Calu3 (cell line): ENCODE data around the gene DPRX. TPM values are rescaled to one million over a fixed set of nuclear protein-coding genes. Genes with fewer than 3 reads are reported as not detected.
"Not testable (repeated sequence)": the region's sequence is repeated elsewhere in the genome, so short reads cannot be mapped to it uniquely, and the experiment has no call there.

Experiments
- BruUV-seq: library from RNA; stranded (reverse); fragments of 400-500 nt; replicated peaks from 2 replicates; lab custom pipeline; 2021; lab: Mats Ljungman, UMichigan
- CTCF ChIA-PET: fragments of 300-600 bp; sonication (Branson Sonifier 250); formaldehyde crosslinking; loops from one replicate; lab custom pipeline; 2022; ENCODE audit warnings: antibody characterized with exemption; lab: Charles Lee
- DNase-seq: peaks from one replicate; pipeline ENCODE4 v3.0.0; 2022
- H3K27ac Mint-ChIP-seq: one replicate; pipeline ENCODE4 v1.8.0; 2022; ENCODE audit warnings: mixed read lengths; ENCODE audit not compliant: unreplicated experiment
- H3K27me3 Mint-ChIP-seq: one replicate; pipeline ENCODE4 v1.8.0; 2022; ENCODE audit warnings: mixed read lengths; ENCODE audit not compliant: unreplicated experiment
- H3K36me3 Mint-ChIP-seq: one replicate; pipeline ENCODE4 v1.8.0; 2022; ENCODE audit warnings: mild to moderate bottlenecking, moderate library complexity, mixed read lengths; ENCODE audit not compliant: insufficient read depth, unreplicated experiment
- H3K4me1 Mint-ChIP-seq: one replicate; pipeline ENCODE4 v1.8.0; 2022; ENCODE audit warnings: mild to moderate bottlenecking, low read depth, mixed read lengths; ENCODE audit not compliant: unreplicated experiment
- H3K4me3 Mint-ChIP-seq: one replicate; pipeline ENCODE4 v1.8.0; 2022; ENCODE audit warnings: mild to moderate bottlenecking, low read depth, moderate library complexity, mixed read lengths; ENCODE audit not compliant: unreplicated experiment
- H3K9me3 Mint-ChIP-seq: one replicate; pipeline ENCODE4 v1.8.0; 2022; ENCODE audit warnings: low read depth, mixed read lengths; ENCODE audit not compliant: unreplicated experiment
- intact Hi-C: fragments of 100-400 bp; cut with micrococcal nuclease; formaldehyde crosslinking; loops from one replicate; pipeline ENCODE4 v1.10.0; 2022; ENCODE audit not compliant: unreplicated experiment
- microRNA-seq: library from miRNA; unstranded; fragments of <30 nt; microRNA quantifications from one replicate; pipeline ENCODE4 v1.2.0, GENCODE V29; 2022
- total RNA-seq: library from RNA; stranded (reverse); gene quantifications from 2 replicates; pipeline ENCODE4 v1.2.3, GENCODE V29; 2022
- TF ChIP-seq, protein P1 (sequence below): fragments of 200-600 bp; IDR thresholded peaks from one replicate; pipeline ENCODE4 v1.8.0; 2022; ENCODE audit warnings: antibody characterized with exemption; ENCODE audit not compliant: unreplicated experiment

The DPRX gene
- total RNA-seq, 1 experiment from 2014 or later = not detected

DNA sequence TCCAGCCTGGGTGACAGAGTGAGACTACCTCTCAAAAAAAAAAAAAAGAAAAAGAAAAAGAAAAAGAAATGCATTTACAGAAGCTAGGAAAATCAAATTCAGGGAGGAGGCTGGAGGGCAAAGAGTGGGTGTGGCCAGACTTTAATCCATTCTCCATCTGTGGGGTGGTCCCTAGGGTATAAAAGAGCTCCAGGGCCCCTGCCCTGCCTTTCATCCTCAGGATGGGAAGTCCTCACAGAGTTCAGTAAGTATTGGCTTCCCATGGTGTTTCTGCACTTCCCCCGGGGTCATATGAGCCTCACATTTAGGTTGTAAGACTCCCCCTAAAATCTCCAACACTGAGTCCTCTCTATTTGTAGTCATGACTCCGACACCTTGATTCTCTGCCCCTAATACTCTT lies 33.0 kb downstream of the DPRX start:
- no TSS peak for BruUV-seq
- intact Hi-C loops = no loop called here
- Mint-ChIP-seq H3K4me3 (no peak overlapping the region), H3K27ac (no peak overlapping the region), H3K27me3 (no peaks in the 10 kb centered on the region), H3K9me3 (peaks cover 4% of the 10 kb centered on the region), H3K36me3 (no peaks in the 10 kb centered on the region), H3K4me1 (no peaks in the 10 kb centered on the region)
- TF ChIP-seq, protein P1, sequence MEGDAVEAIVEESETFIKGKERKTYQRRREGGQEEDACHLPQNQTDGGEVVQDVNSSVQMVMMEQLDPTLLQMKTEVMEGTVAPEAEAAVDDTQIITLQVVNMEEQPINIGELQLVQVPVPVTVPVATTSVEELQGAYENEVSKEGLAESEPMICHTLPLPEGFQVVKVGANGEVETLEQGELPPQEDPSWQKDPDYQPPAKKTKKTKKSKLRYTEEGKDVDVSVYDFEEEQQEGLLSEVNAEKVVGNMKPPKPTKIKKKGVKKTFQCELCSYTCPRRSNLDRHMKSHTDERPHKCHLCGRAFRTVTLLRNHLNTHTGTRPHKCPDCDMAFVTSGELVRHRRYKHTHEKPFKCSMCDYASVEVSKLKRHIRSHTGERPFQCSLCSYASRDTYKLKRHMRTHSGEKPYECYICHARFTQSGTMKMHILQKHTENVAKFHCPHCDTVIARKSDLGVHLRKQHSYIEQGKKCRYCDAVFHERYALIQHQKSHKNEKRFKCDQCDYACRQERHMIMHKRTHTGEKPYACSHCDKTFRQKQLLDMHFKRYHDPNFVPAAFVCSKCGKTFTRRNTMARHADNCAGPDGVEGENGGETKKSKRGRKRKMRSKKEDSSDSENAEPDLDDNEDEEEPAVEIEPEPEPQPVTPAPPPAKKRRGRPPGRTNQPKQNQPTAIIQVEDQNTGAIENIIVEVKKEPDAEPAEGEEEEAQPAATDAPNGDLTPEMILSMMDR = no peak
- no peak for DNase-seq
- CTCF ChIA-PET = interaction anchor here (0.6 kb wide), 1 partner anchor 41 kb away, joined by 3 read pairs; no protein-coding TSS in a partner anchor

DNA sequence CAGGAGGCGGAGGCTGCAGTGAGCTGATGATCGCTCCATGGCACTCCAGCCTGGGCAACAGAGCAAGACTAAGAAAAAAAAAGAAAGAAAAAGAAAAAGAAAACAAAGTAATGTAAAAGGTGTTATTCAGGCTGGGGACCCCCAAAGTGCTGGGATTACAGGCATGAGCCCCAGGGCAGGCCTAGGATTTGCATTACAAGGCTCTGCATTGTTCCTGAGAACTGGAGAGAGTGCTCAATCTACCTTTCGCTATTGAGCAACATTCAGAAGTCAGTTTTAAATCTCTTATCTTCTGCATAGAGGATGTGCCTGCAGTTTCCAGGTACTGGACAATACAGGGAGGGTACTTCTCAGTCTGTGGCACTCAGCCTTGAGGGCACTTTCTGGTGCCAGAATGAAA lies 34.5 kb downstream of the DPRX start:
- H3K9me3 Mint-ChIP-seq, H3K27me3 Mint-ChIP-seq, CTCF ChIA-PET, H3K4me3 Mint-ChIP-seq, H3K36me3 Mint-ChIP-seq, H3K27ac Mint-ChIP-seq, BruUV-seq, DNase-seq, intact Hi-C loops, H3K4me1 Mint-ChIP-seq: not testable (repeated sequence)

DNA sequence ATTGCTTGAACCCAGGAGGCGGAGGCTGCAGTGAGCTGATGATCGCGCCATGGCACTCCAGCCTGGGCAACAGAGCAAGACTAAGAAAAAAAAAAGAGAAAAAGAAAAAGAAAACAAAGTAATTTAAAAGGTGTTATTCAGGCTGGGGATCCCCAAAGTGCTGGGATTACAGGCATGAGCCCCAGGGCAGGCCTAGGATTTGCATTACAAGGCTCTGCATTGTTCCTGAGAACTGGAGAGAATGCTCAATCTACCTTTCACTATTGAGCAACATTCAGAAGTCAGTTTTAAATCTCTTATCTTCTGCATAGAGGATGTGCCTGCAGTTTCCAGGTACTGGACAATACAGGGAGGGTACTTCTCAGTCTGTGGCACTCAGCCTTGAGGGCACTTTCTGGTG lies 37.0 kb downstream of the DPRX start:
- CTCF ChIA-PET, H3K4me3 Mint-ChIP-seq, H3K9me3 Mint-ChIP-seq, H3K36me3 Mint-ChIP-seq, H3K27me3 Mint-ChIP-seq, H3K4me1 Mint-ChIP-seq, BruUV-seq, intact Hi-C loops, H3K27ac Mint-ChIP-seq, DNase-seq: not testable (repeated sequence)

DNA sequence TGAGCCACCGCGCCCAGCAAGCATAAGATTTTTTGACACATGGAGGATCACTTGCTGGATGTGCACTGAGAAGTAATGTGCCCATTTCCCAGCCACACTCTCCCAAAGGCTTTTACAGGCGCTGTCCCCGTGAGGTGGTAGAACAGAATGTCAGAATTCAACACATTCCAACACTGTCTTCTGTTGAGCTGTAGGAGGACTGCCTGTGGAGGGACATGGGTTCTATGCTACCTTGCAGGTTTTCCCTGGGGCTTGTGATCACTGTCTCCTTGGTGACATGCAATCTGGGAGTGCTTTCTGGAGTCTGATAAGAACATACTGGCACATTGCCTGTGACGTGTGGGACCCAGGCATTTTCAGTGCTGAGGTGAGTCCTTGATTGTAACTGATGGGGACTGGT lies 38.5 kb downstream of the DPRX start:
- H3K27ac Mint-ChIP-seq = no peak overlapping the region
- no TSS peak for BruUV-seq
- no peak overlapping the region for H3K4me3 Mint-ChIP-seq

DNA sequence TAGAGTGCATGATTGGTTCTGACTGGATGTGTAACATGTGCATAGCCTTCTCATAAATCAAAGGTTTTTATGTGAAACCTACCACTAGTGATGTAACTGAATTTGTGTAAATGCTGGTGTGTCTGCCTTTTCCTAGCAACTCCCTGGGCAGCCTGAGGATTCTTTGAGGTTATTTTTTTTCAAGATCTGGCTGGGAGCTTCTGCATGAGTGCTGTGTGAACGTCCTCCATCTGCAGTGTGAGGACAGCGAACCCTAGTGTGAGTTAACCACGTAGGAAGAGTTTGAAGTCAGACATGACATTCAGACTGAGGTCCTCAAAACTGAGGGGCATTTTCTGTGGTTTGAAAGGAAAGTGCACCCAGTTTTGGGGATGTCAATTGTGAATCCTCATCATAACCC lies 39.9 kb downstream of the DPRX start:
- H3K36me3 Mint-ChIP-seq = no peaks in the 10 kb centered on the region
- no peaks in the 10 kb centered on the region for H3K27me3 Mint-ChIP-seq
- CTCF ChIA-PET = no interaction called here
- DNase-seq = no peak
- intact Hi-C loops = no loop called here
- TF ChIP-seq, protein P1 = no peak
- H3K4me3 Mint-ChIP-seq = no peak overlapping the region
- H3K27ac Mint-ChIP-seq = no peak overlapping the region
- H3K9me3 Mint-ChIP-seq = peaks cover 14% of the 10 kb centered on the region
- H3K4me1 Mint-ChIP-seq = no peaks in the 10 kb centered on the region
- BruUV-seq = no TSS peak

More for the DNA sequence above, 38.5 kb downstream of the DPRX start:
- CTCF ChIA-PET = interaction anchor here (0.7 kb wide), 1 partner anchor 381 kb away, joined by 3 read pairs; no protein-coding TSS in a partner anchor
- H3K27me3 Mint-ChIP-seq = no peaks in the 10 kb centered on the region
- no peak for DNase-seq
- no peaks in the 10 kb centered on the region for H3K36me3 Mint-ChIP-seq
- TF ChIP-seq, protein P1 = no peak
- peaks cover 12% of the 10 kb centered on the region for H3K9me3 Mint-ChIP-seq
- no peaks in the 10 kb centered on the region for H3K4me1 Mint-ChIP-seq
- intact Hi-C loops = no loop called here

Small RNA genes lying within 50 kb of the gene (microRNA-seq; reads per million reads assigned to microRNA genes)
- gene MIR1323 (not detected), gene MIR498 (not detected), gene MIR512-1 (not detected), gene MIR512-2 (not detected), gene MIR515-1 (not detected), gene MIR515-2 (not detected), gene MIR519C (not detected), gene MIR519E (not detected), gene MIR520E (not detected), gene MIR520F (not detected)

Other genes with a start within 250 kb of the DPRX start
- gene ZNF765, start 236.8 kb upstream of the DPRX start, total RNA-seq = 13.1 and 14.8 TPM in 2 replicates
- 10.6 and 11.4 TPM in 2 replicates for gene ZNF761, start 200.0 kb upstream of the DPRX start, total RNA-seq
- not detected in 2 replicates for gene ZNF813, start 164.3 kb upstream of the DPRX start, total RNA-seq
- gene ZNF331, start 93.9 kb upstream of the DPRX start, total RNA-seq = 8.5 and 9.4 TPM in 2 replicates
- 0.15 TPM in 1 of 2 replicates, not detected in the other for gene NLRP12, start 192.3 kb downstream of the DPRX start, total RNA-seq
- gene MYADM, start 235.9 kb downstream of the DPRX start, total RNA-seq = 366 and 464 TPM in 2 replicates